ENCODE data around the gene CLIP4.

DNA sequence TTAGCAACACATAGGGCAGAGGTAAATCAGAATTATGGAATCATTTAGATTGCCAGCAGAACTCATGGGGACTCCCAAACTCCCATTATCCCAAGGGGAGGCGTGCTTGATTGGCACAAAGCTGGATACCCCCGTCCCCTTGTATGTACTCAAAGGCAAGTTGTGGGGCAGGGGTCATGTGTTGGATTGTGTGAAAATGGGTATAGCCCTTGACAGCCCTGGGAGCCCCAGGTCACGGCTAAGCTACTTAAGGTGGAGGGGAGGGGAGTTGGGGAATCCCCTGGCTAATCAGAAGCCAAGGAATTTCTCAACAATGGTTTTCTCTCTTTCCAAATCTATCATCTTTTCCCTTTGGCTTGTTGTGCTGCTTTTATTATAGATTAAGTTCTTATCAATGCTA, 32.7 kb downstream of the CLIP4 start:
- TF ChIP-seq, protein P1, sequence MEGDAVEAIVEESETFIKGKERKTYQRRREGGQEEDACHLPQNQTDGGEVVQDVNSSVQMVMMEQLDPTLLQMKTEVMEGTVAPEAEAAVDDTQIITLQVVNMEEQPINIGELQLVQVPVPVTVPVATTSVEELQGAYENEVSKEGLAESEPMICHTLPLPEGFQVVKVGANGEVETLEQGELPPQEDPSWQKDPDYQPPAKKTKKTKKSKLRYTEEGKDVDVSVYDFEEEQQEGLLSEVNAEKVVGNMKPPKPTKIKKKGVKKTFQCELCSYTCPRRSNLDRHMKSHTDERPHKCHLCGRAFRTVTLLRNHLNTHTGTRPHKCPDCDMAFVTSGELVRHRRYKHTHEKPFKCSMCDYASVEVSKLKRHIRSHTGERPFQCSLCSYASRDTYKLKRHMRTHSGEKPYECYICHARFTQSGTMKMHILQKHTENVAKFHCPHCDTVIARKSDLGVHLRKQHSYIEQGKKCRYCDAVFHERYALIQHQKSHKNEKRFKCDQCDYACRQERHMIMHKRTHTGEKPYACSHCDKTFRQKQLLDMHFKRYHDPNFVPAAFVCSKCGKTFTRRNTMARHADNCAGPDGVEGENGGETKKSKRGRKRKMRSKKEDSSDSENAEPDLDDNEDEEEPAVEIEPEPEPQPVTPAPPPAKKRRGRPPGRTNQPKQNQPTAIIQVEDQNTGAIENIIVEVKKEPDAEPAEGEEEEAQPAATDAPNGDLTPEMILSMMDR (IDR thresholded peaks at IDR 0.05) = no peak
- TF ChIP-seq, protein P2, sequence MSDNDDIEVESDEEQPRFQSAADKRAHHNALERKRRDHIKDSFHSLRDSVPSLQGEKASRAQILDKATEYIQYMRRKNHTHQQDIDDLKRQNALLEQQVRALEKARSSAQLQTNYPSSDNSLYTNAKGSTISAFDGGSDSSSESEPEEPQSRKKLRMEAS (IDR thresholded peaks at IDR 0.05) = no peak
- no peak for TF ChIP-seq RFX5 (IDR thresholded peaks at IDR 0.05)
- TF ChIP-seq, protein P3, sequence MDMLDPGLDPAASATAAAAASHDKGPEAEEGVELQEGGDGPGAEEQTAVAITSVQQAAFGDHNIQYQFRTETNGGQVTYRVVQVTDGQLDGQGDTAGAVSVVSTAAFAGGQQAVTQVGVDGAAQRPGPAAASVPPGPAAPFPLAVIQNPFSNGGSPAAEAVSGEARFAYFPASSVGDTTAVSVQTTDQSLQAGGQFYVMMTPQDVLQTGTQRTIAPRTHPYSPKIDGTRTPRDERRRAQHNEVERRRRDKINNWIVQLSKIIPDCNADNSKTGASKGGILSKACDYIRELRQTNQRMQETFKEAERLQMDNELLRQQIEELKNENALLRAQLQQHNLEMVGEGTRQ (IDR thresholded peaks at IDR 0.05) = no peak
- TF ChIP-seq RNF2 (IDR thresholded peaks at IDR 0.05; ENCODE audit: borderline replicate concordance, low read depth) = no peak
- TF ChIP-seq, protein P4, sequence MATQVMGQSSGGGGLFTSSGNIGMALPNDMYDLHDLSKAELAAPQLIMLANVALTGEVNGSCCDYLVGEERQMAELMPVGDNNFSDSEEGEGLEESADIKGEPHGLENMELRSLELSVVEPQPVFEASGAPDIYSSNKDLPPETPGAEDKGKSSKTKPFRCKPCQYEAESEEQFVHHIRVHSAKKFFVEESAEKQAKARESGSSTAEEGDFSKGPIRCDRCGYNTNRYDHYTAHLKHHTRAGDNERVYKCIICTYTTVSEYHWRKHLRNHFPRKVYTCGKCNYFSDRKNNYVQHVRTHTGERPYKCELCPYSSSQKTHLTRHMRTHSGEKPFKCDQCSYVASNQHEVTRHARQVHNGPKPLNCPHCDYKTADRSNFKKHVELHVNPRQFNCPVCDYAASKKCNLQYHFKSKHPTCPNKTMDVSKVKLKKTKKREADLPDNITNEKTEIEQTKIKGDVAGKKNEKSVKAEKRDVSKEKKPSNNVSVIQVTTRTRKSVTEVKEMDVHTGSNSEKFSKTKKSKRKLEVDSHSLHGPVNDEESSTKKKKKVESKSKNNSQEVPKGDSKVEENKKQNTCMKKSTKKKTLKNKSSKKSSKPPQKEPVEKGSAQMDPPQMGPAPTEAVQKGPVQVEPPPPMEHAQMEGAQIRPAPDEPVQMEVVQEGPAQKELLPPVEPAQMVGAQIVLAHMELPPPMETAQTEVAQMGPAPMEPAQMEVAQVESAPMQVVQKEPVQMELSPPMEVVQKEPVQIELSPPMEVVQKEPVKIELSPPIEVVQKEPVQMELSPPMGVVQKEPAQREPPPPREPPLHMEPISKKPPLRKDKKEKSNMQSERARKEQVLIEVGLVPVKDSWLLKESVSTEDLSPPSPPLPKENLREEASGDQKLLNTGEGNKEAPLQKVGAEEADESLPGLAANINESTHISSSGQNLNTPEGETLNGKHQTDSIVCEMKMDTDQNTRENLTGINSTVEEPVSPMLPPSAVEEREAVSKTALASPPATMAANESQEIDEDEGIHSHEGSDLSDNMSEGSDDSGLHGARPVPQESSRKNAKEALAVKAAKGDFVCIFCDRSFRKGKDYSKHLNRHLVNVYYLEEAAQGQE (IDR thresholded peaks at IDR 0.05) = no peak
- TF ChIP-seq, protein P5, sequence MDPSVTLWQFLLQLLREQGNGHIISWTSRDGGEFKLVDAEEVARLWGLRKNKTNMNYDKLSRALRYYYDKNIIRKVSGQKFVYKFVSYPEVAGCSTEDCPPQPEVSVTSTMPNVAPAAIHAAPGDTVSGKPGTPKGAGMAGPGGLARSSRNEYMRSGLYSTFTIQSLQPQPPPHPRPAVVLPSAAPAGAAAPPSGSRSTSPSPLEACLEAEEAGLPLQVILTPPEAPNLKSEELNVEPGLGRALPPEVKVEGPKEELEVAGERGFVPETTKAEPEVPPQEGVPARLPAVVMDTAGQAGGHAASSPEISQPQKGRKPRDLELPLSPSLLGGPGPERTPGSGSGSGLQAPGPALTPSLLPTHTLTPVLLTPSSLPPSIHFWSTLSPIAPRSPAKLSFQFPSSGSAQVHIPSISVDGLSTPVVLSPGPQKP (IDR thresholded peaks at IDR 0.05; ENCODE audit: low read depth, low read length) = no peak

All from A549 (cell line).